ENCODE data around the gene MGAT5. TPM values are rescaled to one million over a fixed set of nuclear protein-coding genes. Genes with fewer than 3 reads are reported as not detected.
A peak's percentile ranks its signal among the peaks of the same experiment; 100 is the strongest.

The MGAT5 gene
- total and polyA plus RNA-seq, 8 donors: 2.9 to 36.9 (median 19.6) TPM

GRCh38 chr2:134304394-134305108 is 50.7 kb downstream of the MGAT5 start:
- H3K4me1 ChIP-seq: peaks cover 5 to 29% (median 18%) of the 10 kb centered on the region in 3 donors
- no peak for DNase-seq
- intact Hi-C loops (cut with DNase I): no loop called here
- H3K4me3 ChIP-seq: no peak overlapping the region
- 58 to 76% methylated on average over 3 of the region's 3 CpGs for WGBS, 2 donors
- no peak overlapping the region for H3K27ac ChIP-seq
- peak; percentile 35 to 89 (median 67) for ATAC-seq
- no peaks in the 10 kb centered on the region for H3K27me3 ChIP-seq
- H3K36me3 ChIP-seq: no peaks in the 10 kb centered on the region
- no peak for TF ChIP-seq CTCF (IDR thresholded peaks at IDR 0.05)
- FAIRE-seq: no peak
- H3K9me3 ChIP-seq: no peaks in the 10 kb centered on the region

- Histone ChIP-seq H3K27me3 (no peaks in the 10 kb centered on the region), H3K4me1 (peaks cover 5 to 29% (median 18%) of the 10 kb centered on the region in 3 donors), H3K36me3 (no peaks in the 10 kb centered on the region), H3K9me3 (no peaks in the 10 kb centered on the region), H3K4me3 (no peak overlapping the region), H3K27ac (no peak overlapping the region)
- FAIRE-seq (no peak), ATAC-seq (no peak), DNase-seq (no peak)
- 96 to 97% methylated on average over 5 of the region's 5 CpGs for WGBS, 2 donors
- intact Hi-C loops (cut with DNase I): no loop called here
- TF ChIP-seq CTCF (IDR thresholded peaks at IDR 0.05): no peak
Measured at GRCh38 chr2:134305109-134305491, 51.2 kb downstream of the MGAT5 start.

GRCh38 chr2:134306521-134306920 is 52.6 kb downstream of the MGAT5 start:
- H3K27me3 ChIP-seq: no peaks in the 10 kb centered on the region
- FAIRE-seq: no peak
- ATAC-seq: no peak
- intact Hi-C loops (cut with DNase I): no loop called here
- DNase-seq: no peak
- no peak overlapping the region for H3K27ac ChIP-seq
- peaks cover 2 to 17% (median 11%) of the 10 kb centered on the region in 3 donors for H3K4me1 ChIP-seq
- H3K36me3 ChIP-seq: no peaks in the 10 kb centered on the region
- no peak overlapping the region for H3K4me3 ChIP-seq
- no peaks in the 10 kb centered on the region for H3K9me3 ChIP-seq
- WGBS, 2 donors: 91 to 95% methylated on average over 2 of the region's 2 CpGs
- no peak for TF ChIP-seq CTCF (IDR thresholded peaks at IDR 0.05)

GRCh38 chr2:134307334-134307733 is 53.5 kb downstream of the MGAT5 start:
- no peak for TF ChIP-seq CTCF (IDR thresholded peaks at IDR 0.05)
- Histone ChIP-seq H3K4me1 (peaks cover 0 to 12% (median 6%) of the 10 kb centered on the region in 3 donors), H3K27me3 (no peaks in the 10 kb centered on the region), H3K9me3 (no peaks in the 10 kb centered on the region), H3K27ac (peak overlapping the region in 2 of 4 donors; percentile 21 to 37), H3K4me3 (no peak overlapping the region), H3K36me3 (no peaks in the 10 kb centered on the region)
- intact Hi-C loops (cut with DNase I): no loop called here
- ATAC-seq (peak in 2 of 4 donors; percentile 18 to 60), DNase-seq (no peak), FAIRE-seq (no peak)
- WGBS, 2 donors: 60 to 67% methylated on average over 5 of the region's 5 CpGs

Data from pancreas (tissue), 10 donors.